GM18526 (cell line): Measurements from ENCODE around the gene ITPR1.

Experiments used
- POLR2A ChIP-seq: IDR thresholded peaks from 3 replicates; pipeline ENCODE4 v1.6.1; 2011; ENCODE audit not compliant: insufficient read length; ENCODE audit errors: extremely low read depth

The ITPR1 gene

DNA sequence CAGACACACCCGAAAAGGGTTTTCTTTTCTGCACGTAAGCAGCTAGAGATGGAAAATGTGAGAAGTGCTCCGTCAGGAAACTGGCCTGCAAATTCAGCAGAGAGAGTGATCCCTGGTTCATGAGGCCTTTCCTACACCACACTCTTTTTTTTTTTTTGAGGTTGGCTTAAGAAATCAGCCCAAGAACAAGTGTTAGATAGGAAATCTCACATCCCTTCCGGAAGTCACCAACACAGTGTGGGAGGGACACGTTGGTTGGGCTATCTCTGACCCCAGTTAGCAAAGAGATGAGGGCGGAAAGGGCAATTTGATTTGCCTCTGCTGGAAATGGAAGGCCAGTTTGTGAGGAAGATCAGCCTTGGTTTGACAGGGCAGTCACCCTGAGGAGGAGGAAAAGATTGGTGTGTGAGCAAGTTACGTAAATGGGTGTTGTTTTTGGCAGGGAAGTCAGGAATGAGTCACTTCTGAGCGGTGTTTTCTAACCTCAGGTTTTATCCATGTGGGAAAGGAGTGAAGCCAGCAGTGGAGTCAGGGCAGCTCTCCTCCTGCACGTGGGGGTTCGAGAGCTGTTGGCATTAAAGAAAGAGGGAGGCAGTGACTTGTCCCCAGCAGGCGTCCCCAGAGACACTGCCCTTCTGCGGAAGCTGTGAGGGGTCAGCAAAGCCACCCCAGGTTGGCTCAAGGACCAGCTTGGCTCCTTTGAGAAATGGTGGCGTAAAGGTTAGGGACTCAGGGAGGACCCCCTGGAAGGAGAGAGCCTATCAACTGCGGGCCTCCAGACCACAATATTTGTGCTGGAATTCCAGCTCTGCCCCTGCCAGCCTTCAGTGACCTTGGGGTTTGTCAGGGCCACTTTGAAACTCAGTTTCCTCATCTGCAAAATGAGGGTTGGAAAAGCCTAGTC, 248.5 kb downstream of the ITPR1 start:
- no peak for TF ChIP-seq POLR2A

DNA sequence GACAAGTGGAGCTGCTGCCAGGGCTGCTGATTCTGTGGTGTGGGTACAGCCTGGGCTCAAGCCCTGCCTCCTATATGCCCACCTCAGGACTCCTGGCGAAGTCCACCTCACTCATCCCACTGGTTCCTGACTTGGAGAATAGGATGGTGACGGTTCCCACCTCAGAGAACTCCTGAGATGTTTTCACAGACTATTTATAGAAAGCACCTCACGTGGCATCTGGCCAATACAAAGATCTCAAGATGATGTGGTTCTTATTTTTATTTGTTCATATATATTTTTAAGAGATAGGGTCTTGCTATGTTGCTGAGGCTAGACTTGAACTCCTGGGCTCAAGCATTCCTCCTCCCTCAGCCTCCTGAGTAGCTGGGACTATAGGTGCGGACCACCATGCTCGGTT, 249.2 kb downstream of the ITPR1 start:
- TF ChIP-seq POLR2A: no peak

DNA sequence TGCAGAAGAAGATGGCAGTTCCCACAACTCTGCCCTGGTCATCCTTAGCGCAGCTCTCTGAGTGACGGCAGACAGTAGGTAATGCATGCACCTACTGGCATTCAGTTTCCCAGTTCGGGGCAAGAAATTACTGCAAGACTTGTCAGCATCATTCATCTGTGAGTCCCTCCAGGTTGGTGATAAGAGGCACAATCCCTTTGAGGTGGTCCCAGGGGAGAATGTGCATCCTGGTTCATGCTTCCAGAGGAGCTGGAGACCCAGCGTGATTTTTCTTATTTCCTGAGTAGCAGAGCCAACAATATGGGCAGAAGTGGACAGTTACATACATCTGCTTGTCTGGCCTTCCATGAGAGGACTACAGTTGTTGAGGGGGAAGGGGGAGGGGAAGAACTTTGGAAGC, 250.2 kb downstream of the ITPR1 start:
- no peak for TF ChIP-seq POLR2A

DNA sequence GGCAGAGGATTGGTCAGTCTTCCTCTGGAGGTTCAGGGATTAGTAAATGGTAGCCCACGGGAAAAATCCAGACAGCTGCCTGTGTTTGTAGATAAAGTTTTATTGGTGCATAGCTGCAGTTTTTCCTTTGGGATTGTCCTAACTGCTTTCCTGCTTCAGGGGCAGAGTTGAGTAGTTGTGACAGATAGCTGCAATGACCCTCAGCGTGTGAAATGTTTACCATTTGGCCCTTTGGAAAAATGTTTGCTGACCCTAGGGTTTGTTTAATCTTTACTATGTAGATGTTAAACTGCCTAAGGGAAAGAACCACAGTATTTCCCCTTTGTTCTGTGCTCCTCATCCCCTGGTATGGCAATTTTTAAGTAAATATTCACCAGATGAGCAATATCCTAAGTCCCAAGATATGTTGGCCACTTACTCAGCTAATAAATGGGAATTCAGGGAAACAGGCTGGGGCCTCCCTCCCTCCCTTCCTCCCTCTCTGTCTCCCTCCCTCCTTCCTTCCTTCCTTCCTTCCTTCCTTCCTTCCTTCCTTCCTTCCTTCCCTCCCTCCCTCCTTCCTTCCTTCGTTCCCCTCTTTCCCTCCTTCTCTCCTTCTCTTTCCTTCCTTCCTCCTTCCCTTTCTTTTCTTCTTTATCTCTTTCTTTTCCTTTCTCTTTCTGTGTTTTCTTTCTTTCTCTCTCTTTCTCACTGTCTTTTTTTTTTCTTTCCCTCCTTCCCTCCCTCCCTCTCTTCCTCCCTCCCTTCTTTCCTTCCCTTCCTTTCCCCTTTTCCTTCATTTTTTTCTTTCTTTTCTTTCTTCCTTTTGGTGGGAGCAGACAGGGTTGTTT, 251.5 kb downstream of the ITPR1 start:
- TF ChIP-seq POLR2A: no peak

DNA sequence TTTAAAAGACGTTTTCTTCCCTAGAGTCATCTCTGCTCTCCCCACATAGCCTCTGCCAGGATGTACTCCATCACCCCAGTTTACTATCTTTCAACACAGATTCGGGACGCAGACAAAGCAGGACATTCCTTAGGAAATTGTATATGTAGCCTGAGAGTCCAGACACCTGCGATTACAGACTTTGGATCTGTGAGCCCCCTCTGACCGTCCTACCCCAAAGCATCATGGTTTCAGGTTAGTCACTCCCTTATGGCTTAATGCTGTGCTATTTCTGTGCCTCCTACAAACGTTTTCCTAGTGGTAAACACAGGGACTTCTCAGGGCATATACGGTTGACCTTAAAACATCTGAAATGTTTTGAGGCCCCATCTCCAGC, 252.1 kb downstream of the ITPR1 start:
- no peak for TF ChIP-seq POLR2A

DNA sequence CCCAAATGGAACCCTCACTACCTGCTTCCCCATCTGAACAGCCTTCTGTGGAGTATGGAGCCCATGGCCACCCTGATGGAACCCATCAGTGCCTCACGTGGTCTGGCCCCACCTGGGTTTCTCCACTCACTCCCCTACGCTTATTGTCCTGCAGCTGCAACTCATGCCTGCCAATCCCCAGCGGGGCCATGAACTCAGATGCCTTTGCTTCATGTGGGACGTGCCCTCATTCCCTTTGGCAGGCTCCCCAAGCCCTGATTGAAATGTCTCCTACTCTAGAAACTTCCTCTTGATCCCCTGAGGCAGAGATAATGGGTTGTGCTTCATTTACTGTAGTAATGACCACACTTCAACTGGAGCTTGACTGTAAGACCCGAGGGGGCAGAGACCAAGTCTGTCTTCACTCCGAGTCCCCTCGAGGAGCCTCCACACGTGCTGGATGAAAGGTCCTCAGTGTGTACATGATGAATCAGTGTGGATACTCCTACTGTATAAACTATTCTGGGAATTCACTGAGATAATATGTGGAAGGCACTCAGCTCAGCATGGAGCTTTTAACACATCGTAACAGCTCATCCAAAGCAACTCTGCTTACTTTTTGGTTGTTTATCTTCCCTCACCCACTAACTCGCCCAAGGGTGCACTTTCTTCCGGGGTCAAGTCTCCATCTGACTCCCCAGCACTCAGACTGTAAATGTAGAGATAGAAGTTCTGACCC, 253.3 kb downstream of the ITPR1 start:
- TF ChIP-seq POLR2A: no peak

DNA sequence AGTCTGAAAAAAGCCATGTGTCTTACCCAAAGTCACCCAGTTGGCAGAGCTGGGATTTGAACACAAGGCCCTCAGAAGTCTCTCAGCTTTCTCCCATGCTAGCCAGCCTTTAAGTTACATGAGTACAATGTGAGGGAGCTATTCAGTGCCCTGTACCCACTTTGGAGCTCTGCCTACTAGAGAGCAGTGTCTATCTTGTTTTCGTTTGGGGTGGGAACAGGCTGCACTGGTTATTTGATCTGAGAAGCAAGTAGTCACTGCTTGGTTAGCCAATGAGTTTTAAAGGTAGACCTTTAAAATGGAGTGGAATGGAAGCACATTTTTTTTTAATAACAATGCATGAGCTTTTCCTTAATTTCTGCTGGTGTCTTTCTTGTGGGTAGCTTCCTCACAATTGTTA, 255.0 kb downstream of the ITPR1 start:
- TF ChIP-seq POLR2A: no peak

DNA sequence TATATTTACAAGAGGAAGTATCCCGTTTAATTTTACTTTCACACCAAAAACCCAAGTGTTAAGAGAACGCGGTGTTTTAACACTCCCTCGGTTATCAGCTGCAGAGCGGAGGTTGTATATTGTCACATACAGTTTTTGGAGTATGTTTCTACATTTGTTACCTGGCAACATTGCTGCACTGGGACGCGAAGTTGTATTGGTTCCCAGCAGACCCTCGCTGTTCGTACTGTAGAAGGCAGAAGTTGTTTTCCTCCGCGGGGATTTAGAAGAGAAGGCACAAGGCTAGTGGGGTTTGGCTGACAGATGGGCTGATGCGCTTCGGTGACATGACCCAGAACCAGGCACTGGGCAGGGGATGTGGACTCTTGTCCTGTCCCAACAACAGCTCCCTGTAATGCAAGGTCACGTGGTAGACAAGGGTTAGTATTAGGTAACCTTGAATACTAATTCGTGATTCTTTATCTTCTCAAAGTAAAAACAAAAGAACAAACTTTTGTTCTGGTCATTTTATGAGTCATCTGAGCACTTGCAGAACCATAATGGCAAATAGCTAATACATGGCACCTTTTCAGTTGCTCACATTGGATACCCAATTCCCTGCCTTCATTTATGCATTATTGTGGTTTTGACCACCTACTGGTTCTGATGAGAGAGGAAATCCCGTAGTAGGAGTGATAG, 255.7 kb downstream of the ITPR1 start:
- TF ChIP-seq POLR2A: no peak

DNA sequence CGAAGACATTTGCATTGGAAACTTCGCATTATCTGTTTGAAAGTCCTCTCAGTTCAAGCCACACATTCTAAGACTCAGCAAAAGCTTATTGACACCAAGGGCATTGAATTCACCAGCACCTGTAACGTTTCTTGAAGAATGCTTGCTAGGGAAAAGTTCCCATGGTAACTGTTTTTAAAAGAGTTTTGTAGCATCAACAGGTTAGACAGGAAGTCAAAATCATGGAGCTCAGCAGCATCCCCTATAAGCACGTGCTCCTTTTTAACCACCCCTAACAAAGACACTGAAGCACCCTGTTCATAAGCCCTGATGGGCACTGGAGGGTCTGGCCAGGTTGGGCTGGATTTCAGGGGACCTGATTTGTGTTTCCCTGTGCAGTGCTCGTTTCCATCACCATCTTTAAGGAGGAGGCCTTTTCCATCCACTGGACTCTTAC, 256.4 kb downstream of the ITPR1 start:
- no peak for TF ChIP-seq POLR2A

DNA sequence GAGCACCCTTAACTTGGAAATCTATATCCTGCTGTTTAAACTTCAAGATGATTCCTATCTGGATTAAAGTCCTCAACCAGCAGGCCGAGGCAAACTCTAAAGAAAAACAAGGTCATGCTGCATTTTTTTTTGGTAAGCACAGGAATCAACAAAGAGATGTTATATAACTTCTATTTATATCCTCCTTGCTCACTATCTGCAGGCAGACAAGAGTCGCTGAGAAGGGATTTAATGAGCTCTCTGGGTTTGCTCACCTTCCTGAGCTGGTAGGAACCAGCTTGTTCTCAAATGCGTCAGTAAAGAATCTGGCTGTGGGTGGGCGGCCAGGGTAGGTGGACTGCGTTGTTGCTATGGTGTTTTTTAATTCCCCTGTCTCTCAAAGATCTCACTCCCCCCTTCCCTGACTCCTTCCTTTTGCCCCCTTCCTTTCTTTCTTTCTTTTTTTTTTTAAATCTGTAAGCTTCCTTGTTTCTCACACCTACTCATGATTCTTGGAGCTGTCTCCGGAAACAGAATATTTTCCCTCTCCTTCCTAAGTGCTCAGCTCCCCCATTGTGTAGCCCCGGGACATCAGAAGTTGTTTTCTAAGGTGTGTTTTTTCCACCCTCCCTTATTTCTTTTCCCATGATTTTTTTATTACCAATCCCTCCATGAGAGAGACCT, 257.3 kb downstream of the ITPR1 start:
- TF ChIP-seq POLR2A: no peak

DNA sequence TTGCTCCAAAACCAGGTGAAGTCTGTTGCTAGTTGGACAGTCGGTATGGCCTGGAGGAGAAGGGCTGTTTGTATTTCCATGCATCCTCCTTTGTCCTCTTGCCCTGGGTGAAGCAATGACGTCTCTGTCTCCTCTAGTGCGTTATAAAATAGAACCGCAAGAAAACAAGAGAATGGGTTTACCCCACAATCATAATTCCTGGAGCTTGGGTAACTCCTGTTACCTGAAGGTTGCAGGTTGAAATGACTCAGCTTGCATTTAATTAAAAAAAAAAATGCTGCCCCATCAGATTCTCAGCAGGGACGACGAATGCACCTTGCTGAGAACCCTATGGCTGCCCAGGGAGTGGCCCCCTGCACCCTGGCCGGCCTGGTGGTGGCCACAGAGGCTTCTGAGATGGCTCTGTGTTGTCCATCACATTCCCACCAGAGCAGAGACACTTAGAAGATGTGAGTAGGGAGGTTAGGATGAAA, 257.9 kb downstream of the ITPR1 start:
- no peak for TF ChIP-seq POLR2A

DNA sequence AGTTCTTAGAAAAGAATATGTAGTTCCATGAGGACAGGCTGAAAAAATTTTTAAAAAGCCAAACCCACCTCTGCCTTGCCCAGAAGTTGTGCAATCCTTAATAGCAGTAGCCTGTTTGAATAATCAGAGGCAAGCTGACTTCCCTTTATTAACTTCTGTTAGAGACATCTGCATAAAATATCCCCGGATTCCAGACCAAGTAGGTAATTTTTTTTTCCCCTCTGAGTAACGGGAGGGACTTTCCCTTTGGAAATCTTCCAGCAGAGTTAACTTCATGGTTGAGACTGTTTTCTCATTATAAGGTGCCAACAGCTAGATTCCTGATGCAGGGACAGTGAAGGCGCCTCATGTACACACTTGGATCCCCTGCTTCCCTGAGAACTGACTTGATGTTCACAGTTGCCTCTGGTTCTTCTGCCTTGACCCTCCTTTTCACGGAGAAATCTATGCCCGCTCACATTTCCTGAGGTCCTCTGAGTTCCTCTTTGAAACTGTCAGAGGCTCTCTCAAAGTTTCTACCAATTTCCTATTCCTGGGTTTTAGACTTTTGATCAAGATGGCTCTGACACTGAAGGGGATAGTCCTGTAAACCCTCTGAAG, 258.5 kb downstream of the ITPR1 start:
- no peak for TF ChIP-seq POLR2A

DNA sequence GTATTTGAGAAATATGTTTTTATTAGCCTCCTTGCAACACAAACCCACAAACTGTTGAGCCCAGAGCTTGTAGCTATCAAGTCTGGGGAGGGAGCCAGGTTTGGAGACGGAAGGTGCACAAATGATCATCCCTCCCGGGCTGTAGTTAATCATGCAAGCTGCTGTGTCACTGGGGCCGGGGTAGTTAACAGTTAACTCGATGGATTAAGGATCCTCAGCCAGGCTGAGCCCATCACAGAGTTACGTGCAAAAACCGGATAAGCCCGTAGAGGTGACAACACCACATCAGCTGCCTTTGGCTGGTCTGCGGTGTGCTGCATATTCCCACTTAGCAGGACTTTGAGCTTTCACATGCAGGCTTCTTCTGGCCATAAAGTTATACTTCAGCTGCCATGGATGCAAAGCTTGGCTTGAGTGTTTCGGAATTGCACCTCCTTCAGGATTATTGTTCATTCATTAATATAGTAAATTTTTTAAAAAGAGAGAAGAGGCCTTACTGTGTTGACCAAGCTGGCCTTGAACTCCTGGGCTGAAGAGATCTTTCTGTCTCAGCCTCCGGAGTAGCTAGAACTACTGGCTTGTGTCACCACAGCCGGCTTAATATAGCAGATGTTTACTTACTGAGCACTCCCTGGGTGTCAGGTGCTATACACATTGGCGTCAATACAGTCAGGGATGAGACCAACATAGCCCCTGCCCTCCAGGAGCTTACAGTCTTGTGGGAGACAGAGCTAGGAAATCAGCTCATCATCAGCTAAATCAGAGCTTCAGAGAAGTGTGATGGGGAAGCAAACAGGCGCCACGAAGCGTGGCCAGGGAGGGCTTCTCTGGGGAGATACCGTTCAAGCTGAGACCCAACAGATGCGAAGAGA, 259.3 kb downstream of the ITPR1 start:
- no peak for TF ChIP-seq POLR2A

DNA sequence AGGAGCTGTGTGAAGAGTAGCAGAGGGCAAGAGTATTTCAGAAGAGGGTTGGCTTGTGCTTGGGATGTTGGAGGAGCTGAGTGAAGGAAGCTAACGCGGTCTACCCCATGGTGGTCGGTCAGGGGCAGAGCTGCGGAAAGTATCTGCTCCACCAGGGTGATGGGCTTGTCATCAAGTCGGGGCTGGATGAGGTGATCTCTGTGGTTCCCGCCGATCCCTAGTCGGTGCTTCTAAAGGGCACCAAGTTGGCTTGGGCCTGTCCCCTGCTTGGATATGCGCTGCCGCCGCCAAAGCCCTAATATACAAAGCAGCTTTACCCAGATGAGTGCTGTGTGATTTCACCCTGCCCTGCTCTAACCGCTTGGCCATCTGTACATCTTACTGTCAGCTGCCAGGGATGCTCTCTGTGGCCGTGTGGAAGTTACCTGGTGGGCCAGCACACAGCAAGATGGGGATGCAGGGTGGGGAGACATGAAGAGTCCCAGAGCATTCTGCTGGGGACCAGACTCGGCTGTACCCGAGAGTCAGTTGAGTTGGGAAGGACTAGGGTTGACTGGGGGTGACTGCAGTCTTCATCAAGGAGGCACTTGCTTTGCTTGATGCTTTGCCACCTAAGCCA, 260.0 kb downstream of the ITPR1 start:
- no peak for TF ChIP-seq POLR2A
